Left ventricle myocardium inferior (tissue), 1 donor: Measurements from ENCODE around the gene GPR17. TPM values are rescaled to one million over a fixed set of nuclear protein-coding genes. Genes with fewer than 3 reads are reported as not detected.

Experiments used
- DNase-seq: peaks from one replicate; pipeline ENCODE4 v3.0.0-alpha.2; 2020
- H3K27ac ChIP-seq: fragments of 200-600 bp; replicated peaks from 2 replicates; pipeline ENCODE4 v1.8.0; 2021
- H3K27me3 ChIP-seq: fragments of 200-600 bp; 2 replicates; pipeline ENCODE4 v1.8.0; 2021; ENCODE audit warnings: low read depth
- H3K36me3 ChIP-seq: fragments of 200-600 bp; 2 replicates; pipeline ENCODE4 v1.8.0; 2021
- H3K4me1 ChIP-seq: fragments of 200-600 bp; 2 replicates; pipeline ENCODE4 v1.8.0; 2021
- H3K4me3 ChIP-seq: fragments of 200-600 bp; 2 replicates; pipeline ENCODE4 v1.8.0; 2021; ENCODE audit warnings: mild to moderate bottlenecking, moderate library complexity
- H3K9me3 ChIP-seq: fragments of 200-600 bp; replicated peaks from 2 replicates; pipeline ENCODE4 v1.8.0; 2021
- intact Hi-C: fragments of 100-400 bp; cut with micrococcal nuclease; formaldehyde crosslinking; loops from one replicate; pipeline ENCODE4 v1.11.0; 2022
- total RNA-seq: library from RNA; stranded (reverse); fragmentation: NEBNext Ultra II Directional; extraction: Animal tissue kit (Norgen Biotek cat#: 25700); gene quantifications from one replicate; pipeline ENCODE4 v1.2.1, GENCODE V29; 2021
- TF ChIP-seq, protein P1 (sequence below): fragments of 200-600 bp; IDR thresholded peaks from 2 replicates; pipeline ENCODE4 v1.8.0; 2021; ENCODE audit warnings: antibody characterized with exemption, mild to moderate bottlenecking, borderline replicate concordance
- donor health status: DM: no; HTN: yes; CAD: no; lungs with severe emphysema.

The GPR17 gene
- total RNA-seq, 1 donor from 2014 or later = 0.16 TPM

DNA sequence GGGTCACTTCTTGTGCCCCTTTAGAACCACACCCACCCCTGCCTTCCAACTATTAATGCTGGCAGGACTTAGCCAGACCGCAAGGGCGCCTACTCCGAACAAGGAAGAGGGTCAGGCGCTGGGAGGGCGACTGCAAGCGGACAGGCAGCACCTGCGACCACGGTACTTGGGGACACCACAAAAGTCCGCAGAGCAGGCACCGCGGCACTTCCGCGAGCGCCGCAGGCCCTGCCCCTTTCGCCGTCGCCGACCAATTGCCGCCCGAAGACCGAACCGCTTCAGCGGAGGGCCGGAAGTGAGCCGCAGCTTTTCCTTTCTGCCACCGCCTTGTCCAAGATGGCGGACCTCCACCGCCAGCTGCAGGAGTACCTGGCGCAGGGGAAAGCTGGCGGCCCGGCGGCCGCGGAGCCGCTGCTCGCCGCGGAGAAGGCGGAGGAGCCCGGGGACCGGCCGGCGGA lies 55.3 kb downstream of the GPR17 start, which contains the start of gene SFT2D3:
Gene SFT2D3 (plus strand): TSS at position 305 of the 458 bp plus-strand sequence. CDS start 32 bp downstream, at position 337.
- Histone ChIP-seq H3K36me3 (peaks cover 7% of the 10 kb centered on the region), H3K4me1 (peaks cover 49% of the 10 kb centered on the region), H3K9me3 (no peaks in the 10 kb centered on the region), H3K27me3 (no peaks in the 10 kb centered on the region), H3K27ac (peak within 1 kb of the TSS; percentile 99), H3K4me3 (peak within 1 kb of the TSS; percentile 72)
- intact Hi-C loops = no loop called here
- TF ChIP-seq, protein P1, sequence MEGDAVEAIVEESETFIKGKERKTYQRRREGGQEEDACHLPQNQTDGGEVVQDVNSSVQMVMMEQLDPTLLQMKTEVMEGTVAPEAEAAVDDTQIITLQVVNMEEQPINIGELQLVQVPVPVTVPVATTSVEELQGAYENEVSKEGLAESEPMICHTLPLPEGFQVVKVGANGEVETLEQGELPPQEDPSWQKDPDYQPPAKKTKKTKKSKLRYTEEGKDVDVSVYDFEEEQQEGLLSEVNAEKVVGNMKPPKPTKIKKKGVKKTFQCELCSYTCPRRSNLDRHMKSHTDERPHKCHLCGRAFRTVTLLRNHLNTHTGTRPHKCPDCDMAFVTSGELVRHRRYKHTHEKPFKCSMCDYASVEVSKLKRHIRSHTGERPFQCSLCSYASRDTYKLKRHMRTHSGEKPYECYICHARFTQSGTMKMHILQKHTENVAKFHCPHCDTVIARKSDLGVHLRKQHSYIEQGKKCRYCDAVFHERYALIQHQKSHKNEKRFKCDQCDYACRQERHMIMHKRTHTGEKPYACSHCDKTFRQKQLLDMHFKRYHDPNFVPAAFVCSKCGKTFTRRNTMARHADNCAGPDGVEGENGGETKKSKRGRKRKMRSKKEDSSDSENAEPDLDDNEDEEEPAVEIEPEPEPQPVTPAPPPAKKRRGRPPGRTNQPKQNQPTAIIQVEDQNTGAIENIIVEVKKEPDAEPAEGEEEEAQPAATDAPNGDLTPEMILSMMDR = peak; percentile 13
- DNase-seq = peak; percentile 92

DNA sequence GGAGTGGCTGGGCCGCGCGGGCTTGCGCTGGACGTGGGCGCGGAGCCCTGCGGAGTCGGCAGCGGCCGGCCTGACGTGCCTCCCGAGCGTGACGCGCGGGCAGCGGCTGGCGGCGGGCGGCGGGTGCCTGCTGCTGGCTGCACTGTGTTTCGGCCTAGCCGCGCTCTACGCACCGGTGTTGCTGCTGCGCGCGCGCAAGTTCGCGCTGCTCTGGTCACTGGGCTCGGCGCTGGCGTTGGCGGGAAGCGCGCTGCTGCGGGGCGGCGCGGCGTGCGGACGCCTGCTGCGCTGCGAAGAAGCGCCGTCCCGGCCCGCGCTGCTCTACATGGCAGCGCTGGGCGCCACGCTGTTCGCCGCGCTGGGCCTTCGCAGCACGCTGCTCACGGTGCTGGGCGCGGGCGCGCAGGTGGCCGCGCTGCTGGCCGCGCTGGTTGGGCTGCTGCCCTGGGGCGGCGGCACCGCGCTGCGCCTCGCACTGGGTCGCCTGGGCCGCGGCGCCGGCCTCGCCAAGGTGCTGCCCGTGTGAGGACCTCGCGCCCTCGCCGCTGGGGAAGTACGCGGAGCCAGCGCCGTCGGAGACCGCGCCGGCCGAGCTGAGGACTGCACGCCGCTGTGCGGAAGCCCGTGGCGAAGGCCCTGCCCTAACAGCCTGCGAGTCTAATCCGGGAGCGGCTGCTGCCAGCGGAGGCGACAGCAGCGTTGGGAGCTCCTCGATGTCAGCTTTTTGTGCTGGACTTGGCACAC lies 55.9 kb downstream of the GPR17 start:
- TF ChIP-seq, protein P1 = peak; percentile 56
- Histone ChIP-seq H3K9me3 (no peaks in the 10 kb centered on the region), H3K27me3 (no peaks in the 10 kb centered on the region), H3K27ac (peak overlapping the region; percentile 99), H3K4me3 (peak overlapping the region; percentile 72), H3K36me3 (peaks cover 13% of the 10 kb centered on the region), H3K4me1 (peaks cover 53% of the 10 kb centered on the region)
- peak; percentile 78 for DNase-seq
- intact Hi-C loops = no loop called here

Other genes starting within 250 kb of the GPR17 start
- gene PROC, start 227.7 kb upstream of the GPR17 start, total RNA-seq = not detected
- 59.8 TPM for gene IWS1, start 119.7 kb upstream of the GPR17 start, total RNA-seq
- 0.44 TPM for gene MYO7B, start 110.5 kb upstream of the GPR17 start, total RNA-seq
- 173 TPM for gene LIMS2, start 29.4 kb downstream of the GPR17 start, total RNA-seq
- 2.9 TPM for gene SFT2D3, start 55.3 kb downstream of the GPR17 start, total RNA-seq
- 38.9 TPM for gene WDR33, start 165.0 kb downstream of the GPR17 start, total RNA-seq
- 19.4 TPM for gene POLR2D, start 212.0 kb downstream of the GPR17 start, total RNA-seq
- 9.7 TPM for gene AMMECR1L, start 239.8 kb downstream of the GPR17 start, total RNA-seq